Omental fat pad (tissue), 4 donors: ENCODE measurements around the gene SHISA7. TPM values are rescaled to one million over a fixed set of nuclear protein-coding genes. Genes with fewer than 3 reads are reported as not detected.
"Not testable (repeated sequence)": the region's sequence is repeated elsewhere in the genome, so short reads cannot be mapped to it uniquely, and the experiment has no call there.

Experiments
- ATAC-seq: fragments of 150-250 bp; one replicate; pipeline ENCODE4 v1.9.1; 2016; ENCODE audit warnings: mild to moderate bottlenecking, moderate library complexity; ENCODE audit not compliant: low FRiP score
- DNase-seq: peaks from one replicate; pipeline ENCODE4 v3.0.0-alpha.2; 2019; ENCODE audit warnings: low spot score
- CTCF ChIP-seq, 3 donors: fragments of 450-650 bp; IDR thresholded peaks; one replicate each; pipeline ENCODE4 v1.5.1; 2016 to 2017; ENCODE audit warnings: antibody characterized with exemption in 3 of 3, mild to moderate bottlenecking in 3 of 3, moderate library complexity in 2 of 3
- total RNA-seq, 4 donors: library from RNA; depleted of rRNA; stranded (reverse); fragments of >200 nt; gene quantifications; one replicate each; pipeline ENCODE4 v1.1.0, GENCODE V29; 2016

SHISA7 gene
- total RNA-seq, 4 donors from 2014 or later = not detected

GRCh38 chr19:55451965-55452748 is 9.1 kb upstream of the SHISA7 start:
- DNase-seq (no peak), ATAC-seq (no peak)
- no peak for TF ChIP-seq CTCF (IDR thresholded peaks at IDR 0.05)

GRCh38 chr19:55451163-55451964 is 8.3 kb upstream of the SHISA7 start:
- DNase-seq (no peak), ATAC-seq (no peak)
- TF ChIP-seq CTCF (IDR thresholded peaks at IDR 0.05) = no peak

GRCh38 chr19:55449469-55449868 is 6.4 kb upstream of the SHISA7 start:
- no peak for DNase-seq
- ATAC-seq = no peak
- TF ChIP-seq CTCF (IDR thresholded peaks at IDR 0.05) = no peak

GRCh38 chr19:55448175-55448490 is 5.0 kb upstream of the SHISA7 start:
- ATAC-seq, DNase-seq: not testable (repeated sequence)

DNA sequence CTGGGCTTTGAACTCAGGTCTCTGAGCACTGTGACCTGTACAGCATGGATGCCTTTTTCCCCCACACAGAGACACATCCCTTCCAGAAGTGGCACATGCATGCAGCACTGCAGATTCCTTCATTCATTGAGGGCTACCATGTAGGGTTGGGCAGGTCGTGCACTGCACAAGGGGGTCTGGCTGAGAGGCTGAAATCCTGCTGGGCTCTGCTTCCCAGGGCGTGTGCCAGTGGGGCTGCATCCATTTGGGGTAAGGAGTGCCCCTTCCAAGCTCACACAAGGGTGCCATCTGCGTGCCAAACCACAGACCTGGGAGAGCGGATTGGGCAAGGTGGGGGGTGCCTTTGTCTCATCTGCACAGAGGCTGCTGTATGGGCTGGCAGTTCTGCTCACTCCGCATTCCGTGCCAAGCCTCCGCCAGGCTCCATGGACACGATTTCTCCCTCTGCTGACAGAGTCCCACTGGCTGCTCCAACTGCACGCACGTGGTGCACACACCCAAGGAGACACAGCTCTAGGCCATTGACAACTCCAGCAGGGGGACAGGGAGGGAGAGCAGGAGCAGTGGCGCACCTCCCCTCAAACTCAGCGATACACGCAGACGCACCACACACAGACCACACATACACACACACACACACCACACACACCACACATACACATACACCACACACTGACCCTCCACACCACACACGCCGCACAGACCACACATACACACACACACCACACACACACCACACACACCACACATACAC is 4.5 kb upstream of the SHISA7 start:
- DNase-seq (no peak), ATAC-seq (no peak)
- no peak for TF ChIP-seq CTCF (IDR thresholded peaks at IDR 0.05)

GRCh38 chr19:55446060-55446459 is 3.0 kb upstream of the SHISA7 start:
- DNase-seq = no peak
- no peak for ATAC-seq
- TF ChIP-seq CTCF (IDR thresholded peaks at IDR 0.05) = no peak

DNA sequence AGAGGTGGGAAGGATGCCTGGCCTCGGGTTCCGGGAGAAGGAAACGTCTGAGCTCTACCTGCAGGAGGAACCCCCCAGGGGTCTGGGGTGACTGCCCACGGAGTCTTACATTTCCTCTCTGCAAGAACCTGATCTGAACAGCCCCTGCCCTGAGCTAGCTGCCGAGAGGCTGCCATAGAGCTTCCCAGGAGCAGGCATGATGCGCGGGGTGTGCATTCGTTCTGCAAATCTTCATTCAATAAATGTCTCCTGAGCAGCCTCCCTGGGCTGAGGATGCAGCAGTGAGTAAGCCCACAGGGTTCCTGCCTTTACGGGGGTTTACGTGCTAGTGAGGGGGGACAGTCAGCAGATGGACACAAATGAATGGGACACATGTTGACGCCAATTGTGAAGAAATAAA is 1.5 kb upstream of the SHISA7 start:
- TF ChIP-seq CTCF (IDR thresholded peaks at IDR 0.05) = no peak
- ATAC-seq (no peak), DNase-seq (no peak)
